Small intestine (tissue), 7 donors: ENCODE measurements around the gene HHIPL1. TPM values are rescaled to one million over a fixed set of nuclear protein-coding genes. Genes with fewer than 3 reads are reported as not detected.
"Not testable (repeated sequence)": the region's sequence is repeated elsewhere in the genome, so short reads cannot be mapped to it uniquely, and the experiment has no call there.

ENCODE experiments used
- DNase-seq, 2 donors: peaks; one replicate each; pipeline versions ENCODE4 v3.0.0 to v3.0.0-alpha.2; 2013
- FAIRE-seq: peaks from 2 replicates; lab custom pipeline; 2012; peaks lifted over from hg19 to GRCh38; lab: Jason Lieb, UNC
- H3K27ac ChIP-seq, 3 donors: one replicate each; pipeline ENCODE4 v1.5.1; 2013; ENCODE audit warnings: low read length in 2 of 3, mild to moderate bottlenecking in 2 of 3, control low read depth in 1 of 3, inconsistent platforms in 1 of 3, low read depth in 1 of 3, moderate library complexity in 1 of 3
- H3K27me3 ChIP-seq, 3 donors: one replicate each; pipeline ENCODE4 v1.6.1; 2013; ENCODE audit warnings: low read length in 3 of 3, inconsistent platforms in 1 of 3; ENCODE audit not compliant: control insufficient read depth in 3 of 3, insufficient read depth in 3 of 3
- H3K36me3 ChIP-seq, 3 donors: one replicate each; pipeline ENCODE4 v1.6.1; 2013; ENCODE audit warnings: low read length in 3 of 3, inconsistent platforms in 1 of 3, low read depth in 1 of 3, mild to moderate bottlenecking in 1 of 3, moderate library complexity in 1 of 3; ENCODE audit not compliant: control insufficient read depth in 3 of 3, insufficient read depth in 2 of 3
- H3K4me1 ChIP-seq, 3 donors: one replicate each; pipeline ENCODE4 v1.6.1; 2013; ENCODE audit warnings: low read length in 2 of 3, inconsistent platforms in 1 of 3, low read depth in 1 of 3, mild to moderate bottlenecking in 1 of 3, moderate library complexity in 1 of 3; ENCODE audit not compliant: control insufficient read depth in 3 of 3, insufficient read depth in 2 of 3
- H3K4me3 ChIP-seq, 3 donors: one replicate each; pipeline ENCODE4 v1.5.1; 2013; ENCODE audit warnings: low read length in 3 of 3, control low read depth in 1 of 3, inconsistent platforms in 1 of 3, low read depth in 1 of 3, mild to moderate bottlenecking in 1 of 3, moderate library complexity in 1 of 3
- H3K9me3 ChIP-seq, 2 donors: one replicate each; pipeline ENCODE4 v1.6.1; 2013; ENCODE audit warnings: low read depth in 1 of 2, low read length in 1 of 2; ENCODE audit not compliant: control insufficient read depth in 2 of 2, insufficient read depth in 1 of 2
- WGBS, 3 donors: extraction: QIAGEN DNeasy Blood & Tissue Kit; methylation state at CpG; one replicate each; pipeline ENCODE4 v1.1.7; 2013; 5-methylcytosine and 5-hydroxymethylcytosine counted together
- polyA plus RNA-seq, 4 donors: library from polyadenylated mRNA; stranded (reverse) in 3 of 4; unstranded in 1 of 4; fragments of 200-250 nt in 3 of 4; fragments of 120-200 nt in 1 of 4; gene quantifications; one replicate each; pipeline versions ENCODE4 v1.2.1 to v1.2.3, GENCODE V29; 2013
- donor health status: healthy with polysubstance abuse.
- donor health status: control.
- donor health status: control.
- donor health status: Bipolar disorder and iron deficiency.
- donor health status: healthy.

HHIPL1 gene
- polyA plus RNA-seq, 4 donors = under 0.01 to 0.69 (median 0.59) TPM; not detected in 1

DNA sequence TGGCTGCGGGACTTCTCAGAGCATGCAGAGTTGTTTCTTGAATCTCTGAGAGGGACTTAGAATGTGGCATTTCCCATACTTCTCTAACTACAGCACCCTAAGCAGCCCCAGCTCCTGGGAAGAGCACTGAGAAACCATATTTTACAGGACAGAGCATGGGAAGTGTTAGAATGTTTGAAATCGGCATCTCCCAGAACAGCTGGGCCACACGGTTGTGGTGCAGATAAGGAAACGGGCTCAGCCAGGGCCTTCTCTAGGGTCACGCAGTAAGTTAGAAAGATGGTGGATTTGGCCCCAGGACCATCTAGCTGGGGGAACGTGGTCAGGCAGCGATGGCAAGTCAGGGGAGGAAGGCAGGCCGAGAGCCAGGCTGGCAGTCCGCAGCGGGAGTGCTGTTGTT lies 10.5 kb upstream of the HHIPL1 start:
- 78 to 86% (median 86%) methylated on average over 10 of the region's 10 CpGs for WGBS, 3 donors
- no peak overlapping the region for H3K27ac ChIP-seq
- no peaks in the 10 kb centered on the region for H3K36me3 ChIP-seq
- H3K9me3 ChIP-seq = no peaks in the 10 kb centered on the region
- FAIRE-seq = no peak
- H3K4me1 ChIP-seq = no peaks in the 10 kb centered on the region
- H3K4me3 ChIP-seq = no peak overlapping the region
- no peaks in the 10 kb centered on the region for H3K27me3 ChIP-seq
- no peak for DNase-seq

DNA sequence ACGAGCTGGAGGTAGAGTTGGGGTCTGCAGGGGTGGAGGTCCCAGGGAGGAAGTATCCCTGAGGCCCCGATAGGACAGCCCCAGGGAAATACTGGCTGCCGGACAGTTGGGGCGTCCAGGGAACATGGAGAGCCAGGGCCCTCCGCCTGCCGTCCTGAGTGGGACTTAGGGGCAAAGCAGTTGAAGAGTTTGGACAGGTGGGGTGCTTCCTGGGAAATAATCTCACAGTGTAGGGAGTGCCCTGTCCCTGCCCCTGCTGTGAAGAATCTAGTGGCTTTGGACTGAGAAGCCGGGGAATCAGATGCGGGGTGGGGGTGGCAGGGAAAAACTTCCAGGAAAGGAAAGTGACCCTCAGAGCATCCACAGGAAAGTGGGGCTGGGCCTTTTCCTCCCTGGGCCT lies 9.8 kb upstream of the HHIPL1 start:
- FAIRE-seq (no peak), DNase-seq (no peak)
- WGBS, 3 donors = 79 to 83% (median 82%) methylated on average over 8 of the region's 8 CpGs
- no peaks in the 10 kb centered on the region for H3K4me1 ChIP-seq
- H3K27ac ChIP-seq = no peak overlapping the region
- H3K9me3 ChIP-seq = no peaks in the 10 kb centered on the region
- no peaks in the 10 kb centered on the region for H3K36me3 ChIP-seq
- H3K27me3 ChIP-seq = no peaks in the 10 kb centered on the region
- H3K4me3 ChIP-seq = no peak overlapping the region

DNA sequence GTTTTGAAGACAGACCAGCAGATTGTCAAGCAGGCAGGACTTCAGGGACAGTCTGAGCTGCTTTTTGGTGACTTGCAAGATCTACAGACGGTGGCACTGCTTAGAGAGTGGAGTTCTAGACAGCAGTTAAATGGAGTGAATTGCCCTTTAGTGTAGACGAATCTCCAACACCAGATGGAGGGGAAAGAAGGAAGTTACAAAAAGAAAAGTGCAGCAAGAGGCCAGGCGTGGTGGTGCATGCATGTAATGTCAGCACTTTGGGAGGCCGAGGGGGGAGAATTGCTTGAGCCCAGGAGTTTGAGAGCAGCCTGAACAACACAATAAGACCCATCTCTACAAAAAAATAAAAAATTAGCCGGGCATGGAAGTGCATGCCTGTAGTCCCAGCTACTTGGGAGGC lies 8.4 kb upstream of the HHIPL1 start:
- Histone ChIP-seq H3K27me3 (no peaks in the 10 kb centered on the region), H3K4me1 (no peaks in the 10 kb centered on the region), H3K27ac (no peak overlapping the region), H3K9me3 (no peaks in the 10 kb centered on the region), H3K4me3 (no peak overlapping the region), H3K36me3 (no peaks in the 10 kb centered on the region)
- WGBS, 3 donors = 69 to 75% (median 70%) methylated on average over 5 of the region's 5 CpGs
- DNase-seq = no peak
- no peak for FAIRE-seq

DNA sequence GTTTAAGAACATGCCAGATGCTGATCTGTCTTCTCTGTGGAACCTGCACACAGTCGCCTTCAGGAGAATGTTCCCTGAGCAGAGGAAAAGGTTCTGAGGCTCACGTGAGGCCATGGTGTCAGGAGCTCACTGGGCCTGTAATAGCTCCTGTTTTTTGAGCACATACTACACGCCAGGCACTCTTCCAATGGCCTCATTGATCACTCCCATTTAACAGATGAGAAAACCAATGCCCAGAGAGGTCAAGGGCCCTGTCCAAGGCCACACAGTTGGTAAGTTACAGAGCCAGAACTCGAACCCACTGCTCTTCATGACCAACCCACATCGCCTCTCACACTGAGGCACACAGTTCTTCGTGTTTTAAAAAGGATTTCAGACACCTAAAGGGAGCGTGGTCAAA lies 7.3 kb upstream of the HHIPL1 start:
- no peak for FAIRE-seq
- H3K36me3 ChIP-seq = no peaks in the 10 kb centered on the region
- H3K4me3 ChIP-seq = no peak overlapping the region
- no peak for DNase-seq
- no peaks in the 10 kb centered on the region for H3K9me3 ChIP-seq
- no peaks in the 10 kb centered on the region for H3K27me3 ChIP-seq
- H3K27ac ChIP-seq = no peak overlapping the region
- no peaks in the 10 kb centered on the region for H3K4me1 ChIP-seq
- WGBS, 3 donors = 84 to 90% (median 85%) methylated on average over 7 of the region's 7 CpGs

DNA sequence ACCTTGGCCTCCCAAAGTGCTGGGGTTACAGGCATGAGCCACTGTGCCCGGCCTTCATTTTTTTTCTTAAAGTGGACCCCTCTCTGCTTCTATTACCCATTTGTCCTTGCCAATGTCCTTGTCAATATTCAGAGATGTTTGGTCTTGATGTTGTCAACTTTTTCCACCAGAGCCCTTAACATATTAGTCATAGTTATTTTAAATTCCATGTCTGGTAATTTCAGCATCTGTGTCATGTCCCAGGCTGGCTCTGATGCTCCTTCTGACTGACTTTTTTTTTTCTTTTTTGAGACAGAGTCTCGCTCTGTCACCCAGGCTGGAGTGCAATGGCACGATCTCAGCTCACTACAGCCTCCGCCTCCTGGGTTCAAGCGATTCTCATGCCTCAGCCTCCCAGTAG lies 2.2 kb upstream of the HHIPL1 start:
- FAIRE-seq, H3K9me3 ChIP-seq, H3K4me3 ChIP-seq, DNase-seq, H3K36me3 ChIP-seq, H3K4me1 ChIP-seq, H3K27ac ChIP-seq: not testable (repeated sequence)
- WGBS, 3 donors = 90 to 96% (median 95%) methylated on average over 5 of the region's 5 CpGs
- H3K27me3 ChIP-seq = peaks cover 0 to 30% (median 5%) of the 10 kb centered on the region in 3 donors

DNA sequence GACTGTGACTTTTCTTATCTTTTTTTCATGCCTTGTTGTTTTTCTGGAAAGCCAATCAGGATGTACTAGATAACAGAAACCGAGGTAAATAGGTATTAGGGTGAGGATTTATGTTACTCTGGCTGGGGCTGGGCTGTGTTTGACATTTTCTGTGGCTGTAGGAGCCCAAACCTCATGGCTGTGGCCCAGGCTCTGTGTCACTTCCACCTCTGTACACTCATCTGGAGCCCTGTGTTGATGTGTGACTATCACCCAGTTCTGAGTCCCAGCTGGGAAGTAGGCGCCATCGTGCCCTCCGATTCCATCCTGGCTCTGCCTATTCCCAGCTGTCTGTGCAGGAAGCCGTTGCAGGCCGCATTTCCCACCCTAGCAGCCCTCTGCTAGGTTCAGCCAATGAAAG lies 1.6 kb upstream of the HHIPL1 start:
- Histone ChIP-seq H3K4me3 (no peak overlapping the region), H3K27me3 (peaks cover 0 to 30% (median 5%) of the 10 kb centered on the region in 3 donors), H3K36me3 (no peaks in the 10 kb centered on the region), H3K27ac (no peak overlapping the region), H3K9me3 (no peaks in the 10 kb centered on the region), H3K4me1 (no peaks in the 10 kb centered on the region)
- DNase-seq = no peak
- WGBS, 3 donors = 57 to 62% (median 61%) methylated on average over 6 of the region's 6 CpGs
- FAIRE-seq = no peak

DNA sequence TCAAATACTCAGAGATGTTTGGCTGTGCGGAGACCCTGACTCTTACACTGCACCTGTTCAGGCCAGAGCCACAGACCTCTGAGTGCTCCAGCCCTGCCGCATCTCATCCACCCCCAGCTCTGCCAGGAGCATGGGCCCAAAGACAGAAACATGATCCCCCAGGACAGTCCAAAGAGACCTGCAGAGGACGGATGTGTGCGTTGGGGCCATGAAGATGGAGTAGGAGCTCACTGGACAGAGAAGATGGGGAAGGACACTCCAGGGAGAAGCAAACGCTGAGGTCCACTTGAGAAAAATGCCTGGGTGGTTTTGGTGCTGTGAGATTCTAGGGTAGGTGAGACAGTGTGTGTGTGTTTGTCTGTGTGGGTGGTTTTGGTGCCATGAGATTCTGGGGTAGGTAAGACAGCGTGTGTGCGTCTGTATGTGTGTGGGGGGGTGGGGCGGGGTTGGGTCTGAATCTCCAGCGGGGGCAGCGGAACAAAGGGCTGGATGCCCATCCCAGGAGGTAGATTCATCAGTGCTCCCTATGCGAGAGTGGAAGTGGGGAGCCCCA lies 818 bp upstream of the HHIPL1 start:
- FAIRE-seq = no peak
- WGBS, 3 donors = 76 to 90% (median 85%) methylated on average over 11 of the region's 11 CpGs

DNA sequence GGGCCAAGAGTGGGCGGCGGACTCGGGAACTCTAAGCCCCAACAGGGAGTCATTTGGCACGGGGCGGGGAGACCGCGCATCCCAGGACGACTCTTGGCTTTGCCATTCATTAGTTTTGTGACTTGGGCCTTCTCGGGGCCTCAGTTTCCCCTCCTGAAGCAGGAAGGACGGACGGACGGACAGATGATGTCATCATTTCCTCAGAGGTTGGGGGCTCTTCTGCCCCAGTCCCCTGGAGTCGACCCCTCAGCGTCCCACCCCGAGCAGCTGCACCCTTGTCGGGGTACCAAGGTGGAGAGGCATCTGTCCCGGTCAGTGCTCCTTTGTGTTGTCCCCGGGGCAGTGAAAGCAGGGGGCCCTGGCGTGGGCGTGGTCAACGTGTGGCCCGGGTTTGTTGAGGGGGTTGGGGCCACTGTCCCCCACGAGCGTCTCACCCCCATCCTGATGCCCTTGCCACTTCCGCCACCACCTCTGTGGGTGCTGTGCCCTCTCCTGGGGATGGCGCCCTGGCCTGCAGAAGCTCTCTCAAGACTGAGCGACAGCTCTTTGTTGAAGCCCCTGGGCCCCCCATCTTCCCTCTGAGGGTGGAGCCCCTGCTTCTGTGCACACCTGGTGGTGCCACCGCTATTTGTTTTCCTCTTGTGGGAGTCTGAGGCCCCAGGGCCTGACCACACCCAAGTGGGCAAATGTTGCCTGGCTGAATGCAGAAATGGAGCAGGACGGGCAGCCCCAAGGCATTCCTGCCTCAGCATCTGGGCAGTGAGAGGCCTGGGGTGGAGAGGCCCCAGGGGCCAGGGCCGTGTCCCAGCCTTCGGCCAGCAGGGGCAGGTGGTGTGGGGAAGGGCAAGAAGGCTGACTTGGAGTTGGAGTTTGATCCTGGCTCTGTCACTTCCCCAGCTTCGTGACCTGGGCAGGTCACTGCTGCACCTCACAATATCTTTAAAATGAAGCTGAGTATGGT lies 896 bp downstream of the HHIPL1 start:
- Histone ChIP-seq H3K4me1 (no peaks in the 10 kb centered on the region), H3K36me3 (no peaks in the 10 kb centered on the region), H3K27me3 (peaks cover 0 to 35% (median 5%) of the 10 kb centered on the region in 3 donors), H3K27ac (no peak overlapping the region), H3K4me3 (peak overlapping the region in 2 of 3 donors; percentile 19 to 37), H3K9me3 (no peaks in the 10 kb centered on the region)
- no peak for DNase-seq
- no peak for FAIRE-seq
- 41 to 46% (median 41%) methylated on average over 23 to 32 of the region's 32 CpGs for WGBS, 3 donors

More for the DNA sequence above, 818 bp upstream of the HHIPL1 start:
- H3K27me3 ChIP-seq = peaks cover 0 to 32% (median 5%) of the 10 kb centered on the region in 3 donors
- H3K9me3 ChIP-seq = no peaks in the 10 kb centered on the region
- no peak overlapping the region for H3K27ac ChIP-seq
- no peak for DNase-seq
- H3K4me1 ChIP-seq = no peaks in the 10 kb centered on the region
- H3K36me3 ChIP-seq = no peaks in the 10 kb centered on the region
- H3K4me3 ChIP-seq = no peak overlapping the region
